ENCODE data around the gene PLB1. TPM values are rescaled to one million over a fixed set of nuclear protein-coding genes. Genes with fewer than 3 reads are reported as not detected.
"Not testable (repeated sequence)": the region's sequence is repeated elsewhere in the genome, so short reads cannot be mapped to it uniquely, and the experiment has no call there.

PLB1 gene
- total RNA-seq, 1 donor from 2014 or later: 0.75 TPM

DNA sequence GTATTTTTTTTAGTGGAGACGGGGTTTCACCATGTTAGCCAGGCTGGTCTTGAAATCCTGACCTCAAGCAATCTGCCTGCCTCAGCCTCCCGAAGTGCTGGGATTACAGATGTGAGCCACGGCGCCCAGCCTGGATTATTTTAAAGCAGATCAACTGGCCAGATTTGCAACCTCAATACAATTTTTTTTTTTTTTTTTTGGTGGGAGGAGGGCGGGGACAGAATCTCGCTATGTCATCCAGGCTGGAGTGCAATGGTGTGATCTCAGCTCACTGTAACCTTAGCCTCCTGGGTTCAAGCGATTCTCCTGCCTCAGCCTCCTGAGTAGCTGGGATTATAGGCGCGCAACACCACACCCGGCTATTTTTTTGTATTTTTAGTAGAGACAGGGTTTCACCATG is 54.5 kb downstream of the PLB1 start:
- H3K36me3 Mint-ChIP-seq (ENCODE audit: low read depth); H3K27ac Mint-ChIP-seq; H3K4me3 Mint-ChIP-seq; DNase-seq (ENCODE audit: low spot score); H3K9me3 Mint-ChIP-seq; intact Hi-C loops (cut with micrococcal nuclease); H3K27me3 Mint-ChIP-seq (ENCODE audit: insufficient read depth): not testable (repeated sequence)
- peaks cover 26% of the 10 kb centered on the region for H3K4me1 Mint-ChIP-seq (ENCODE audit: low read depth)

DNA sequence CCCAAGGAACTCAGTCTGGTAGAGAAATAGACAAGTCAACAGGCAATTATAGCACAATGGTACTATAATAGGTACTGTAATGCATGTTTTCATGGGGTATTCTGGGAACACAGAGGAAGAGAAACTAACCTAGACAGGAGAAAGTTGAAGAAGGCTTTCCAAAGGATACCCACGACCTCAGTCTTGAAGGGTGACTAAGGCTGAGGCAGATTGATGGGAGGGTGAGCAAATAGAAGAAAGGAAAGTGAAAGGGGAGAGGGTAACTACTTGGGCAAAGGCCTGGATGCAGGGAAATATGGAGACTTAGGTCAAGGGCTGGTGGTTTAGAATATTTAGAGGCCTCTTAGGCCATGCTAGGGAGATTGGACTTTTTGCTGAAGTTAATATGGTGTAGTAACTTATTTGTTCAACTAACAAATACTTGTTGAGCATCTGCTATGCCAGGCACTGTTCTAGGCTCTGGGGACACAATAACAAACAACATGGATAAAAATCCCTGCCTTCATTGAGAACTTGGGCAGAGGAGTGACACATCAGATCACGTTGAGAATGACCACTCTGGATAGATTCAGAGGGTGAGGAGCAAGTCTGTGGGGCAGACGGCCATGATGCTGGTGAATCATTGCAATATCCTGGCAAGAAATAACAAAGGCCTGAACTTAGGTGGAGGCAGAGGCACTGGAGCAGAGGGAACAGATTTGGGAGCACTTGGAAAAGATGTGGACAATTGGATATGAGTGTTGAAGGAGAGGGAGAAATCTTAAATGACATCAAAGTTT is 56.4 kb downstream of the PLB1 start:
- peaks cover 1% of the 10 kb centered on the region for H3K27me3 Mint-ChIP-seq (ENCODE audit: insufficient read depth)
- no peak overlapping the region for H3K4me3 Mint-ChIP-seq
- intact Hi-C loops (cut with micrococcal nuclease): no loop called here
- no peak overlapping the region for H3K27ac Mint-ChIP-seq
- no peaks in the 10 kb centered on the region for H3K9me3 Mint-ChIP-seq
- DNase-seq (ENCODE audit: low spot score): no peak
- peaks cover 12% of the 10 kb centered on the region for H3K4me1 Mint-ChIP-seq (ENCODE audit: low read depth)
- no peaks in the 10 kb centered on the region for H3K36me3 Mint-ChIP-seq (ENCODE audit: low read depth)

DNA sequence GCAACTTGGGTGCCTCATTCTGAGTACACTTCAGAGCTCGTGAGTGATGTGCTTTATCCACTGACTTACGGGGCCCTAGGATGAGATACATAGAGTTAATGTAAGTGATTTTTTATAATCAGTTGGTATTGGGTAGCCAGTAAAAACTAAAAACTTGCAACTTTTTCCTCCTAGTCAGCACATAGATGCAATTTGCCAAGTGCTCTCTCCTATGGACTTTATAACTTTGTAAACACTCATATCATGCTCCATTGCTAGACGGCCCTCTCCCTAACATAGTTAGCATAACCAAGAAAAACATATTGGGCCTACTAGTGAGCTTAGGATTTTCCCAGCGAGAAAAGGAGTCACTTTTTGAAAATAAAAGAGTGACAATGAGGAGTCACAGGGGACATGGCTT is 60.4 kb downstream of the PLB1 start:
- Mint-ChIP-seq H3K4me3 (no peak overlapping the region), H3K9me3 (no peaks in the 10 kb centered on the region), H3K27ac (no peak overlapping the region), H3K4me1 (ENCODE audit: low read depth) (peaks cover 12% of the 10 kb centered on the region), H3K36me3 (ENCODE audit: low read depth) (no peaks in the 10 kb centered on the region), H3K27me3 (ENCODE audit: insufficient read depth) (no peaks in the 10 kb centered on the region)
- no peak for DNase-seq (ENCODE audit: low spot score)
- intact Hi-C loops (cut with micrococcal nuclease): no loop called here

DNA sequence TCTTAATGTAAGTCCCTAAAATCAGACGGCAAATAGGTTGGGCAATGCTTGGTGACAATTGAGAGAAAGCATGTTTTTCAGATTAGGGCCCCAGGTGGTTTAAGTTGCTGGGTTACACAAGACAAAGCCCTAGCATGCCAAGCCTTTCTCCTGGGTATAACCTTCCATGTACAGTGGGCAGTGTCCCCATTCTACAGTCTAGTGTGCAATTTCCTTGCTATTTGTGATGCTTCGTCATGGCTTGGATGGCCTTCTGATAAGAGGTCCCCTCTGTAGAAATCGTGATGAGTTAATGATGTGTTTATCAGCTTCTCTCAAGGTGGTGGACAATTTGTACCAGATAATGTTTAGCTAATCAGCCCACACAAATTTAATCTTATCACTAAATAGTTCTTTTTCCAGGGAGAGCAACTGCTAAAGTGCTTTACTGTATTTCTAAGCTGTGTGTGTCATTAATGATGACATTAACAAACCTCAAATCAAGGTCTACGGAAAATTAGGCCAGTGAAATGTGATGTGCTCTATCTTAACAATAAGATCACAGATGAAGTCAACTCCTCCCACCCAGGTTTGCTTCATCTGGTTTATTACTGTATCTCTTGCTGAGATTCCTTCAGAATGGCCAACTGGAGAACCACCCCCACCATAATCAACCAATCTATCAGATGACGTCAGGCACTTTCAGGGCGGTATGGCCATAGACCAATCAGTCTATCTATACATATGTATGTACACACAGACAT is 61.7 kb downstream of the PLB1 start:
- H3K9me3 Mint-ChIP-seq: no peaks in the 10 kb centered on the region
- H3K27ac Mint-ChIP-seq: no peak overlapping the region
- H3K36me3 Mint-ChIP-seq (ENCODE audit: low read depth): no peaks in the 10 kb centered on the region
- no peak for DNase-seq (ENCODE audit: low spot score)
- H3K4me1 Mint-ChIP-seq (ENCODE audit: low read depth): peaks cover 1% of the 10 kb centered on the region
- intact Hi-C loops (cut with micrococcal nuclease): no loop called here
- H3K27me3 Mint-ChIP-seq (ENCODE audit: insufficient read depth): no peaks in the 10 kb centered on the region
- H3K4me3 Mint-ChIP-seq: no peak overlapping the region

DNA sequence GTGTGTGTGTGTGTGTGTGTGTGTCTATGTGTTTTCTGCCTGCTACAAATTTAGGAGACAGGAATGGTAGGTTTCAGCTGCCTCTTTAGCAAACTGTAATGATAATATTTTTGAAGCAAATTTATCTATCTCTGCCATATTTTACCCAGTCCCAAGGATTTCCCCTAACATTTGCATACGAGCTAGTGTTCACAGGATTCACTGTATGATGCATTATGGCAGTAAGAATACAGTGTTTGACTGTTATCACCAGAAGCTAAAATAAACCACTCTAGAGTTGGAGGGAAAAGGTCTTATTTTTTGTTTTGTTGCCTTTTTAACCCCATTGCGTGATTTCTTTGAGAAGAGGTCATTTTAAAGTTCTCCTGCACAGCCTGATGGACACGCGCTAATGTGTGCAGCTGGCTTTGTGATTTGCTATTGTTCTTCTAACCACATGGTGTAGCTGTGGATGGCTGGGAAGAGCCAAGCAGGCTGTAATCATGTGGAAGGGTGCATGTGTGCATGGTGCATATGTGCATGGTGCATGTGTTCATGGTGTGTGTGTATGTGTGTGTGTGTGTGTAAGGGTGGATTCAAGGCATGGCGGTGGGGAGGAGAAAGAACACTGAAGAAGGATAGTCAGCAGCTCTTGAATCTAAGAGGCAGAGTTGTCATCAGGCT is 62.4 kb downstream of the PLB1 start:
- intact Hi-C loops (cut with micrococcal nuclease): no loop called here
- H3K27me3 Mint-ChIP-seq (ENCODE audit: insufficient read depth): no peaks in the 10 kb centered on the region
- no peaks in the 10 kb centered on the region for H3K9me3 Mint-ChIP-seq
- no peaks in the 10 kb centered on the region for H3K4me1 Mint-ChIP-seq (ENCODE audit: low read depth)
- no peaks in the 10 kb centered on the region for H3K36me3 Mint-ChIP-seq (ENCODE audit: low read depth)
- H3K4me3 Mint-ChIP-seq: no peak overlapping the region
- H3K27ac Mint-ChIP-seq: no peak overlapping the region
- DNase-seq (ENCODE audit: low spot score): no peak

DNA sequence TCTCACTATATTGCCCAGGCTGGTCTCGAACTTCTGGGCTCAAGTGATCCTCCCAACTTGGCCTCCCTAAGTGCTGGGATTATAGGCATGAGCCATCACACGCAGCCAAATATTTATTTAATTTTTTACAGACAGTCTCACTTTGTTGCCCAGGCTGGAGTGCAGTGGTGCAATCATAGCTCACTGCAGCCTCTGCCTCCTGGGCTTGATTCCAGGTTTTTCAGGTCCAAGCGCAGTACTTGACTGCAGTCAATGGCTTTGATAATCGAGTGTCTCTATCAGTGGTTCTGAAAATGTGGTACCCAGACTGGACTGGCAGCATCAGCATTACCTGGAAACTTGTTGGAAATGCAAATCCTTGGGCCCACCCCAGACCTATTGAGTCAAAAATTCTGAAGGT is 63.1 kb downstream of the PLB1 start:
- H3K27ac Mint-ChIP-seq: no peak overlapping the region
- H3K9me3 Mint-ChIP-seq: no peaks in the 10 kb centered on the region
- intact Hi-C loops (cut with micrococcal nuclease): no loop called here
- no peaks in the 10 kb centered on the region for H3K4me1 Mint-ChIP-seq (ENCODE audit: low read depth)
- no peak overlapping the region for H3K4me3 Mint-ChIP-seq
- H3K27me3 Mint-ChIP-seq (ENCODE audit: insufficient read depth): no peaks in the 10 kb centered on the region
- no peaks in the 10 kb centered on the region for H3K36me3 Mint-ChIP-seq (ENCODE audit: low read depth)
- DNase-seq (ENCODE audit: low spot score): no peak

DNA sequence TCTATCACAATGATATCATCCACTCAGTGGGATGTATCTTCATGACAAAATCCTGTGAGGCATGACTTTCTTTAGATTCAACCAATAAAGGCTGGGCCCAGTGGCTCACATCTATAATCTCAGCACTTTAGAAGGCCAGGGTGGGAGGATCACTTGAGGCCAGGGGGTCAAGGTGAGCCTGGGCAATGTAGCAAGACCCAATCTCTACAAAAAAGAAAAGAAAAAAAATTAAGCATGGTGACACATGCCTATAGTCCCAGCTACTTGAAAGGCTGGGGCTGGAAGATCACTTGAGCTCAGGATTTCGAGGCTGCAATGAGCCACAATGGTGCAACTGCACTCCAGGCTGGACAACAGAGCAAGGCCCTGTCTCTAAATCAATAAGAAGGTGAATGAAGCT is 68.0 kb downstream of the PLB1 start:
- no peaks in the 10 kb centered on the region for H3K9me3 Mint-ChIP-seq
- no peak overlapping the region for H3K27ac Mint-ChIP-seq
- no peaks in the 10 kb centered on the region for H3K36me3 Mint-ChIP-seq (ENCODE audit: low read depth)
- peaks cover 24% of the 10 kb centered on the region for H3K4me1 Mint-ChIP-seq (ENCODE audit: low read depth)
- DNase-seq (ENCODE audit: low spot score): no peak
- H3K4me3 Mint-ChIP-seq: no peak overlapping the region
- H3K27me3 Mint-ChIP-seq (ENCODE audit: insufficient read depth): peaks cover 4% of the 10 kb centered on the region
- intact Hi-C loops (cut with micrococcal nuclease): no loop called here

DNA sequence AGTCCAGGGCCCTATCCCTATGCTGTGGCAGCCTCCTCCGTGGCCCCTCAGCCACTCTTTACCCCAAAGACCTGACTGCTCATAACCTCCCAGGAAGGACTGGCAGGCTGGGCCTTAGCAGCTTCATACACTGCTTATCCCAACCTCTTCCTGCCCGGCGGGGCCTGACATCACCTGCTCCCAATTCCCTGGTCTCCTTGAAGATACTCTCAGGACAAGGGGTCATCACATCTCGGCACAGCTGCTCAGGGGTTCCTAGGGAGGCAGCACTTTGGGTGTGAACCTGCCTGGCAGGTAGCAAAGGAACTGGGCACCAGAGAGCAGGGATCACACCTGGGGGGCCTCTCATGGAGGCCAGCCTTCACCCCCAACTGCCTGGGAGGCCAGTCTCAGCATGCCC is 68.5 kb downstream of the PLB1 start:
- Mint-ChIP-seq H3K27ac (no peak overlapping the region), H3K9me3 (no peaks in the 10 kb centered on the region), H3K27me3 (ENCODE audit: insufficient read depth) (peaks cover 4% of the 10 kb centered on the region), H3K4me3 (no peak overlapping the region), H3K36me3 (ENCODE audit: low read depth) (peaks cover 1% of the 10 kb centered on the region), H3K4me1 (ENCODE audit: low read depth) (peaks cover 24% of the 10 kb centered on the region)
- no peak for DNase-seq (ENCODE audit: low spot score)
- intact Hi-C loops (cut with micrococcal nuclease): no loop called here

DNA sequence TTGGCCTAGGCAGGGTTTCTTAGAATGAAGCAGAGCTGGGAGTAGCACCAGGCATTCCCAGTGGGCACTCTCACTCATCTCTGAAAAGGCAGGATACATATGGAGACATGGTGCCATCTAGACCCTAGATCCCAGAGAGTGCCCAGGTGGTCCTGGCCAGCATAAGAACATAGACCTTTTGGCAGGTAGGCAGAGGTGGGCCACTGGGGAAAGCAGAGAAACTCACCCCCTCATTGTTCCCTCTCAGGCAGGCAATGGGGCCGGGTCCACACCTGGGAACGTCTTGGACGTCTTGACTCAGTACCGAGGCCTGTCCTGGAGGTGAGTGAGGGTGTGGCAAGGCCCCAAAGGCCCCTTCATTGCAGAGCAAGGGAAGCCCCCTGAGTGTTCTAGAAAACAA is 69.2 kb downstream of the PLB1 start:
- peaks cover 24% of the 10 kb centered on the region for H3K4me1 Mint-ChIP-seq (ENCODE audit: low read depth)
- H3K9me3 Mint-ChIP-seq: no peaks in the 10 kb centered on the region
- H3K27ac Mint-ChIP-seq: no peak overlapping the region
- no peak overlapping the region for H3K4me3 Mint-ChIP-seq
- intact Hi-C loops (cut with micrococcal nuclease): loop anchor here (5.0 kb wide), 1 partner anchor 447 kb away; no protein-coding TSS in a partner anchor
- H3K27me3 Mint-ChIP-seq (ENCODE audit: insufficient read depth): peaks cover 4% of the 10 kb centered on the region
- H3K36me3 Mint-ChIP-seq (ENCODE audit: low read depth): peaks cover 1% of the 10 kb centered on the region
- DNase-seq (ENCODE audit: low spot score): no peak

DNA sequence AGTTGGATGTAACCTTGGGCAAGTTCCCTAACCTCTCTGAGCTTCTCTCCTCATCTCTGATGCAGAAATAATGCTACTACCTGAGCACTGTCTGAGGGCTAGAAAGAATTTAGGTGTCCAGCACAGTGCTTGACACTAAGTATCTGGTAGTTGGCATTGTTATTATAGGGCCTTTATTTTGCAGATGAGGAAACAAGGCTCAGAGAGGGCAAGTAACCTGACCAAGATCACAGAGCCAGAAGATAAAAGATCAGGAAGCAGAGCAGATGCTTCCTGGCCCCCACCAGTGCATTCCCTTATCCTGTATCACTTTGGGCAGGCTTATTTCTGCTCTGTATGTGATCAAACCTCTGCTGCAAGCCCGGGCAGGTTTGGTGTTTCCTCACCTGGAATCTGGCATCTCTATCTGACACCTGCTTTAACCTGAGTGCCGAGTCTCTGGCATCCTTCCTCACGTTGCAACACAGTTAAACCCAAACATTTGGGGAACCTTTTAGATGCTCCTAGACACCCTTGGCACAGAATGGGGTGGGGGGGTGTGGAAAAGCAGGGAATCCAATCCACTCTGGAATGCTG is 69.9 kb downstream of the PLB1 start:
- H3K4me1 Mint-ChIP-seq (ENCODE audit: low read depth): peaks cover 24% of the 10 kb centered on the region
- no peak overlapping the region for H3K27ac Mint-ChIP-seq
- DNase-seq (ENCODE audit: low spot score): no peak
- H3K27me3 Mint-ChIP-seq (ENCODE audit: insufficient read depth): peaks cover 4% of the 10 kb centered on the region
- peaks cover 3% of the 10 kb centered on the region for H3K9me3 Mint-ChIP-seq
- peak overlapping the region; percentile 86 for H3K4me3 Mint-ChIP-seq
- H3K36me3 Mint-ChIP-seq (ENCODE audit: low read depth): peaks cover 1% of the 10 kb centered on the region
- intact Hi-C loops (cut with micrococcal nuclease): loop anchor here (1.0 to 5.0 kb wide), 6 partner anchors 21 to 631 kb away; partner anchors contain the start of gene TRMT61B

DNA sequence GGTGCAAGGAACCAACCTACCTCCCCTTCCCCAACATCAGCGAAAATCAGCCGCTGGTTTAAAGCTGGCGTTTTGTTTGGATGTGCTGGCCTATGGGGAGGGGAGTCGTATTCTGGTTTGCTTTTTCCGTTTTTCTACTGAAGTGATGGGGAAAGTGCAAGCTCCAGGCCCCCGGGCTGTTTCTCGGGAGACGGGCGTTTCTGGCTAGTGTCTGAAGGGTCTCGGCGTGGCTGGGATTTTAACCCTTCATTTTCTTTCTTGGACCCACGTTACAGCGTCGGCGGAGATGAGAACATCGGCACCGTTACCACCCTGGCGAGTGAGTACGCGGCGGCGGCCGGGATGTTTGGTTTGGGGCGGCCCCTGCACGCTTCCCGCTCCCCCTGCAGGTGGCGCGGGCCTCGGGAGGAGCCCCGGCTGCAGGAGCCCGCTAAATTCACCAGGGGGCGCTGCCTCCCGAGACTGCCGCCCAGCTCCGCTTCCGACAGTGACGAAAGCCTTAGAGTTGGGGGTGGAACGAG is 70.7 kb downstream of the PLB1 start:
- H3K27me3 Mint-ChIP-seq (ENCODE audit: insufficient read depth): peaks cover 4% of the 10 kb centered on the region
- H3K9me3 Mint-ChIP-seq: peaks cover 7% of the 10 kb centered on the region
- peaks cover 1% of the 10 kb centered on the region for H3K36me3 Mint-ChIP-seq (ENCODE audit: low read depth)
- peak overlapping the region; percentile 71 for H3K27ac Mint-ChIP-seq
- peak; percentile 86 for DNase-seq (ENCODE audit: low spot score)
- H3K4me1 Mint-ChIP-seq (ENCODE audit: low read depth): peaks cover 24% of the 10 kb centered on the region
- H3K4me3 Mint-ChIP-seq: peak overlapping the region; percentile 86
- intact Hi-C loops (cut with micrococcal nuclease): loop anchor here (1.0 to 5.0 kb wide), 11 partner anchors 18 to 630 kb away; partner anchors contain the start of genes SPDYA and TRMT61B

DNA sequence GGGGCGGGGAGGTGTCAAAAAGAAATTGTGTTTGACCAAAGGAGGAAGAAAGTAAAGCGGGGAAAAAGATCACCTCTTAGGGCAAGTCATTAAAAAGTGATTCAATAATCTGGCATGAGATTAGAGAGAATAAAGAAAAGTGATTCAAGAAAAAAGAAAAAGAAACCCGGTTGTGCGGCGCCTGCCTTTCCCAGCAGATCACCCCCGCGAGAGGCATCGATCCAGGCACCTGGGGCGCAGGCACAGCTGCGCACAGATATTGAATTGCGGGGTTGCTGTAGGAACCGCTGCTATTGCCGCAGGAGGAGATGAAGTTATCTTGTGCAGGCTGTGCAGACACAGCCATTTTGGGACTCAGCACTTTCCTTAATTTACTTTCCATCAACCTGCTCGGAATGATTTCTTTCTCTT is 71.2 kb downstream of the PLB1 start:
- Mint-ChIP-seq H3K9me3 (peaks cover 12% of the 10 kb centered on the region), H3K36me3 (ENCODE audit: low read depth) (peaks cover 1% of the 10 kb centered on the region), H3K27ac (peak overlapping the region; percentile 32), H3K4me1 (ENCODE audit: low read depth) (peaks cover 24% of the 10 kb centered on the region), H3K4me3 (peak overlapping the region; percentile 86), H3K27me3 (ENCODE audit: insufficient read depth) (peaks cover 6% of the 10 kb centered on the region)
- intact Hi-C loops (cut with micrococcal nuclease): loop anchor here (1.0 to 5.0 kb wide), 9 partner anchors 17 to 630 kb away; partner anchors contain the start of gene SPDYA
- no peak for DNase-seq (ENCODE audit: low spot score)
